HL-60/S4 treated with phorbol 12-myristate 13-acetate at 8.2 ng/mL for 4 days and 3 days (cell line): ENCODE data around the gene AEBP1.

Source experiments
- in situ Hi-C: fragments of 300-500 bp; cut with MboI; formaldehyde crosslinking; loops from 2 replicates; pipeline ENCODE4 v1.15.0; 2022; ENCODE audit warnings: low sequenced_read_pairs

Gene AEBP1

GRCh38 chr7:44102846-44103565, 1.1 kb upstream of the AEBP1 start:
- in situ Hi-C loops: no loop called here

GRCh38 chr7:44103566-44103922, 601 bp upstream of the AEBP1 start:
- in situ Hi-C loops: no loop called here

DNA sequence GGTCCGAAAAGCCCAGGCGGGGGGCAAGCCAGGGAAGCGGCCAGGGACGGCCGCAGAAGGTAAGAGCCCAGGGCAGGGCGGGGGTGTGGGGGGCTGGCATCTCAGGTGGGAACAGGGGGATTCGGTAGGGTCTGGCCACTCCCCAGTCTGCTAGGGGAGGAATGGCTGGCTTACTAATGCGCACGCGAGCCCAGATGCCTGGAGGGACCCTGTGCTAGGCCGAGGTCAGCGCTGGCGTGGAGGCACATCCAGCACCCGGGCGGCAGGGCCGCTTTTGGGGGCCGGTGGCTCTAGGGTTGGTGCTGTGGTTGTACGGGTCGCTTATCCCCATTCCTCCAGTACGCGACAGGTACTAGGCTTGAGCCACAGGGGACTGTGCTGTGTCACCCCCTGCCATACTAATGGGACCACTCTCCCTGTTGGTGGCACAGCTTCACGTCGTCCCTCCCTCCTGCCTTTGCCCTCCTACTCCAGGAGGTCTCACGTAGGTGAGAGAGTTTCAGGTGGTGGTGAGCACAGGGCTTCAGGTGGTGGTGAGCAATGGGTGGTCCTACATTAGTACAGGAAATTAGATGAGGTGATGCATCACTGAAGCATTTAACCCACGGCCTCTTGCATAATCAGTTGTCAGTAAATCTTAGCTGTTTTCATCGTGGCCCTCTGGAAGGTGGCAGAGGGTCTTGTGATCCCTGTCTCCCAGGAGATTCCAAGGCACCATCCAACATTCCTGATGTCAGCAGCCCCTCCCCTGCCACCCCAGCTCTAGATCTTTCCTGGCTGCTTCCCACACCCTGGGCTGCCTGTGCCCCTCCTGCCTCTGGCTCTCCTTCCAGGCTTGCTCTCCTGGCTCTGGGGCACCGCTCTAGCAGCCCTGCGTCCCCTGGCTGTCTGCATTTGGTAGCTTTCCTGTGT, 971 bp downstream of the AEBP1 start:
- in situ Hi-C loops: no loop called here

DNA sequence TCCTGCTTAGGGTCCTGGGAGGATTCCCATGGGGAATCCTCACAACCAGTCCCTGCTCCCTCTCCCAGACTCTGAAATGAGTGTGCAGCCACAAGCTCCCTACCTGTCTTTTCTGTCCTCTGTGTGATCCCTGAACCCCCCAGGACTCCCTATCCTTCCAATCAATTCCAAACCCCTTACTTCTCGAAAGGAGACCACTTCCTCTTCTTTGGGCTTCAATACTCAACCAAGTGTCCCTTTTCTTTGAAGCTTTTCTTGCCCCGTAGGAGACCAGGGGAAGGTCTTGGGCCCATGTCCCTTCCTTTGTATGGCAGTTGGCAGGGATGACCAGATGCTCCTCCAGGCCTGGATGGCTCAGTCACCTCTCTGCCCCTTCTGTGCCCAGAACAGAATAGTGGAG, 1.7 kb downstream of the AEBP1 start:
- in situ Hi-C loops: no loop called here

DNA sequence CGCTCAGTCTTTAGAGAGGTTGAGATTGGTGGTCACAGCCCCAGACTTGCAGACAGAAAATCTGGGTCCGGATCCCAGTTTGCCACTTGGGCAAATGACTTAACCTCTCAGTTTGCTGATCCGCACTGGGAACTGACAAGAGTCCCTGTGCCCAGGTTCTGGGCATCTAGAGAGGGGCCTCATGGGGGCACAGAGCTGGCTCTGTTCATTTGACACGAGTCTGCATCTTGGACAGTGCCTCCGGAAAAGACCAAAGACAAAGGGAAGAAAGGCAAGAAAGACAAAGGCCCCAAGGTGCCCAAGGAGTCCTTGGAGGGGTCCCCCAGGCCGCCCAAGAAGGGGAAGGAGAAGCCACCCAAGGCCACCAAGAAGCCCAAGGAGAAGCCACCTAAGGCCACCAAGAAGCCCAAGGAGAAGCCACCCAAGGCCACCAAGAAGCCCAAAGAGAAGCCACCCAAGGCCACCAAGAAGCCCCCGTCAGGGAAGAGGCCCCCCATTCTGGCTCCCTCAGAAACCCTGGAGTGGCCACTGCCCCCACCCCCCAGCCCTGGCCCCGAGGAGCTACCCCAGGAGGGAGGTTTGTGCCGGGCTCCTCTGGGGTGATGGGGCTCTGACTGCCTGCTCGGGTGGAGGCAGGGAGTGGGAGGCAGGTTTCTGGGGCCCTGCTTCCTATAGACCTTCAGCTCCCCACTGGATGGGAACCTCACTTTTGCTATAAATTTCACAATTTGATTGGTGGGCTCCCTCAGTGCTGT, 2.3 kb downstream of the AEBP1 start:
- in situ Hi-C loops: no loop called here

DNA sequence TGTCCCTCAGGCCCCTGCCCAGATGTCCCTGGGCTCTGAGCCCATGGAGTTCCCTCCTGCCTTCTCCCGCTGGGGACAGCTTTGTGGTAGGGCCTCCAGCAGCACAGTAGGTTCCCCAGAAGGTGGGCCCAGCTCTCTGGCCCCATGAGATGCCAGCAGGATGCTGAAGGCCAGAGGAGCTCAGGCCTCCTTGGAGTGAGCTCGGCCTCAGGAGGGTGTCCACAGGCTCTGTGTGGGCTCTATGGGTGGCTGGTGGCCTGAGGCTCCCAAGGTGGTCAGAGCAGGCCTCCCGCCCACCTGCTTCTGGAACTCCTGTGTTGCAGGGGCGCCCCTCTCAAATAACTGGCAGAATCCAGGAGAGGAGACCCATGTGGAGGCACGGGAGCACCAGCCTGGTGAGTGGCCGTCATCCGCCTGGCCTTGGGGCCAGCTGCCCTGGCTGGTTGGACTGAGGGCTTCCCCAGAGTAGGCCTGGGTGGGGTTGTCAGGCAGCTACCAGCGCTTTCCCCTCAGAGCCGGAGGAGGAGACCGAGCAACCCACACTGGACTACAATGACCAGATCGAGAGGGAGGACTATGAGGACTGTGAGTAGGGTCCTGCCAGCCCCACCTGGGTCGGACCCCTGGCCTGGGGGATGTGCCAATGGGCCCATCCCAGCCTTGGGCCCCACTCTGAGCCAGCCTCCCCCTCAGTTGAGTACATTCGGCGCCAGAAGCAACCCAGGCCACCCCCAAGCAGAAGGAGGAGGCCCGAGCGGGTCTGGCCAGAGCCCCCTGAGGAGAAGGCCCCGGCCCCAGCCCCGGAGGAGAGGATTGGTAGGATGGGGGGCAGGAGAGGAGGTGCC, 3.2 kb downstream of the AEBP1 start:
- in situ Hi-C loops: no loop called here

GRCh38 chr7:44107961-44108767, 4.0 kb downstream of the AEBP1 start:
- in situ Hi-C loops: no loop called here

DNA sequence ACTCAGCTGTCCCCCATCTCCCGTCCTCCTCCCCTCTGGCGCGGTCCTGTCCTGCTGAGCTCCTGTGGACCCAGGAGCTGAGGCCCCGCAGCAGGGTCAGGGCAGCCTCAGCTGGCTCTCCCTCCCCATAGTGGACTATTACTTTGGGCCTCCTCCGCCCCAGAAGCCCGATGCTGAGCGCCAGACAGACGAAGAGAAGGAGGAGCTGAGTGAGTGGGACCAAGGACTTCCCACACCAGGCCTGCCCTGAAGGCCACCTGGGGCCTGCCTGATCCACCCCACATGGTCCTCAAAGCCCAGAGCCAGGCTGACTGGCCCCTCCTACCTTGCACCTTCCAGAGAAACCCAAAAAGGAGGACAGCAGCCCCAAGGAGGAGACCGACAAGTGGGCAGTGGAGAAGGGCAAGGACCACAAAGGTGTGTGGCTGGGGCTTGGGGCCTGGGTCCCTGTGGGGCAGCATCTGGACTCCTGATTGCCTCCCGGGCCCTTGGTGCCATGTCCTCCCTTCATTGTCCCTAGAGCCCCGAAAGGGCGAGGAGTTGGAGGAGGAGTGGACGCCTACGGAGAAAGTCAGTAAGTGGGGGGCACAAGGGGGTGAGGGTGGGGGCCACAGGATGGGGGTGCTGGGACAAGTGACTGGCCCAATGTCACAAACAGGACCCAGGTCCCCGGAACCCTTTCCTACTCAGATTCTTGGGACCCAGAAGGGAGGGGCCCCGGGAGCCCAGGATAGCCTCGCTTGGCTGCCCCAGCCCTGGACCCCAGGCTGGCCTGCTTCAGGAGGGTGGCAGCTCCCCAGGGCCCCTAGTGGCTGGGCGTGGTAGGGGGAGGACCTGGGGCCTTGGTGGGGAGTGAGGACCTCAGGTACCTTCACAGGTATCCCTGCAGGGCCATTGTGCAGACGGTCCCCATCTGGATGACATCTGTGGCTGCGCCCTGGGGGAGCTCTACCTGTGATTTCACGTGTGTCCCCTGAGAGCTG, 4.9 kb downstream of the AEBP1 start:
- in situ Hi-C loops: no loop called here

- in situ Hi-C loops: no loop called here
These were observed 5.8 kb downstream of the AEBP1 start for GRCh38 chr7:44109991-44110390.

DNA sequence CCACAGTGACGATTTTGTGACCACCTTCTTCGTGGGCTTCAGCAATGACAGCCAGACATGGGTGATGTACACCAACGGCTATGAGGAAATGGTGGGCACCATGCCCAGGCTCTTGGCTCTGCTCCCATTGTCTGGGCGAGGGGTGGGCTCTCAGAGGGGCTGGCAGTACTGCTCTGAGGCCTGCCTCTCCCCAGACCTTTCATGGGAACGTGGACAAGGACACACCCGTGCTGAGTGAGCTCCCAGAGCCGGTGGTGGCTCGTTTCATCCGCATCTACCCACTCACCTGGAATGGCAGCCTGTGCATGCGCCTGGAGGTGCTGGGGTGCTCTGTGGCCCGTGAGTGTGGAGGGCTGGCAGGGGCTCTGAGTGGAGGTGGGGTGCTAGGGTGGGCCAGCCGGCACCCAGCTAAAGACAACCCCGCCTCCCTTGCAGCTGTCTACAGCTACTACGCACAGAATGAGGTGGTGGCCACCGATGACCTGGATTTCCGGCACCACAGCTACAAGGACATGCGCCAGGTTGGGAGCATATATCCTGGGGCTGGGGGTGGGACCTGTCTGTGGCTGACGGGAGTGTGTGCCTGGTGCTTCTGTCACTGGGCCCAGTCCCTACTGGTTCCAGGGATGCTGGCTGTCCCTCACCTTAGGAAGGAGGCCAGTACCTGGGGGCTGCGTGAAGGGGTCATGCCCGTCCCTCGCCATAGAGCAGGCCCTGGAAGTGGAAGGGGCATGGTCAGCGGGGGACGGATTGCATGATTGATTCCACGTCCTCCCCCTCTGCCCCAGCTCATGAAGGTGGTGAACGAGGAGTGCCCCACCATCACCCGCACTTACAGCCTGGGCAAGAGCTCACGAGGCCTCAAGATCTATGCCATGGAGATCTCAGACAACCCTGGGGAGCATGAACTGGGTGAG, 6.8 kb downstream of the AEBP1 start:
- in situ Hi-C loops: no loop called here

- in situ Hi-C loops: no loop called here
These were observed 7.6 kb downstream of the AEBP1 start for GRCh38 chr7:44111761-44112160.

- in situ Hi-C loops: no loop called here
These were observed 8.3 kb downstream of the AEBP1 start for GRCh38 chr7:44112231-44112996.

- in situ Hi-C loops: no loop called here
These were observed 9.0 kb downstream of the AEBP1 start for GRCh38 chr7:44112997-44113763.

GRCh38 chr7:44113764-44114354, 9.7 kb downstream of the AEBP1 start:
- in situ Hi-C loops: no loop called here

DNA sequence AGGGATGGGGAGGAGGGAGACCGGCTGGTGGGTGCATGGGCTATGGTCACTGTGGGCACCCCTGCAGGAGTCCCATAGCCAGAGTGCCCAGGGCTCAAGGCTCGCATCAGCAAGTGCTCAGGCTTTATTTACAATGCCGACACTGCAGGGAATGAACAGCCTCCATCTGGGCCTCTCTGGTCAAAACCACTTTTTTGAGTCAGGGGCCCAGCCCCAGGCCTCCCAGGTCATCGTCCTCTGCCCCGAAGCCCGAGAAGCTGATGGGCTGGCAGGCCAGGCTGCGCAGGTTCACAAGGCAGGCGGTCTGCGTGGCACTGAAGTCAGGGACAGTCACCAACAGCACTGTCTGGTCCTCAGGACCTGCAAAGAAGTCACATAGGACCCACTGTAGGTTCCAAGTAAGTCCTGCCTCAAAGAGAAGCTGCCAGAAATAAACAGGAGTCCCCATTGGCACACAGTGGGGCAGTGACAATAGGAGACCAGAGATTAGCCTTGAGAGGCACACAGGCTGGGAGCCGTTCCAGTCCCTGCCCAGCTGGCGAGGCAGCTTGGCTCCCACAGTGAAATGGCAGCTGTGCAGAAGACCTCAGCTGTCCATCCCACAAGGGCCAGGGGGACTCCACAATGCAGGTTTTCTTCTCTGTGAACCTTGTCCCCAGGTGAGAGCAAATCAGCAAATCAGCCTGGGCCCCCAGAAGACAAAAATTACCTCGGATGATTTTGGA, 10.6 kb downstream of the AEBP1 start:
- in situ Hi-C loops: no loop called here
